ENCODE results near the gene BMP4. TPM values are rescaled to one million over a fixed set of nuclear protein-coding genes. Genes with fewer than 3 reads are reported as not detected.

BMP4 gene
- polyA plus RNA-seq (2013, experiment 1 of 2): 7.8 TPM
- polyA plus RNA-seq (2013, experiment 2 of 2): 8.5 TPM

- Histone ChIP-seq H3K18ac (ENCODE audit: low read length) (peak within 1 kb of the TSS; percentile 71), H3K27me3 (ENCODE audit: insufficient read depth, low read length, poor library complexity) (no peaks in the 10 kb centered on the region), H3K56ac (ENCODE audit: low read length) (peak within 1 kb of the TSS; percentile 96), H3K79me1 (ENCODE audit: low read length) (no peaks in the 10 kb centered on the region), H3K4me1 (ENCODE audit: control insufficient read depth, low read depth, low read length) (peaks cover 6% of the 10 kb centered on the region), H2AK5ac (ENCODE audit: low read length) (peak within 1 kb of the TSS; percentile 50), H3K4me3 (ENCODE audit: low read length) (peak within 1 kb of the TSS; percentile 91), H4K5ac (ENCODE audit: low read length) (peak within 1 kb of the TSS; percentile 34), H3K4ac (ENCODE audit: low read depth, low read length) (no peak within 1 kb of the TSS), H3K23ac (ENCODE audit: low read length) (no peak within 1 kb of the TSS), H2BK15ac (replicated peaks; ENCODE audit: low read depth) (peak within 1 kb of the TSS; percentile 0), H3K9ac (ENCODE audit: low read length) (peak within 1 kb of the TSS; percentile 90), H2BK120ac (ENCODE audit: low read depth, low read length) (no peak within 1 kb of the TSS), H2BK5ac (ENCODE audit: low read length) (peak within 1 kb of the TSS; percentile 81), H3K27ac (ENCODE audit: low read depth, low read length) (peak within 1 kb of the TSS; percentile 54), H3K36me3 (ENCODE audit: control insufficient read depth, insufficient read depth, low read length) (no peaks in the 10 kb centered on the region), H3K79me2 (ENCODE audit: control insufficient read depth, insufficient read depth, low read length) (peaks cover 16% of the 10 kb centered on the region), H4K8ac (ENCODE audit: low read depth, low read length) (no peak within 1 kb of the TSS), H3K4me2 (ENCODE audit: low read length) (peak within 1 kb of the TSS; percentile 90)
- DNase-seq: peak; percentile 96
- no CpG with 5 or more reads among the region's 45 CpGs for WGBS (ENCODE audit: extremely low coverage, insufficient coverage, low lambda C conversion rate)
Observed at GRCh38 chr14:53956427-53957201, at the start of gene BMP4. Gene BMP4, minus strand, starts transcription at chr14:53956825. Its CDS starts 4,603 bp downstream, at chr14:53952222.

GRCh38 chr14:54003064-54003463, 46.4 kb upstream of the BMP4 start:
- Histone ChIP-seq H3K18ac (ENCODE audit: low read length) (no peak overlapping the region), H2BK120ac (ENCODE audit: low read depth, low read length) (no peak overlapping the region), H3K4me1 (ENCODE audit: control insufficient read depth, low read depth, low read length) (no peaks in the 10 kb centered on the region), H3K79me1 (ENCODE audit: low read length) (no peaks in the 10 kb centered on the region), H3K36me3 (ENCODE audit: control insufficient read depth, insufficient read depth, low read length) (no peaks in the 10 kb centered on the region), H3K79me2 (ENCODE audit: control insufficient read depth, insufficient read depth, low read length) (no peaks in the 10 kb centered on the region), H3K27ac (ENCODE audit: low read depth, low read length) (no peak overlapping the region), H3K27me3 (ENCODE audit: insufficient read depth, low read length, poor library complexity) (no peaks in the 10 kb centered on the region), H3K56ac (ENCODE audit: low read length) (no peak overlapping the region), H2BK15ac (replicated peaks; ENCODE audit: low read depth) (no peak overlapping the region), H4K5ac (ENCODE audit: low read length) (no peak overlapping the region), H3K4me2 (ENCODE audit: low read length) (no peak overlapping the region), H3K4ac (ENCODE audit: low read depth, low read length) (no peak overlapping the region), H3K23ac (ENCODE audit: low read length) (no peak overlapping the region), H2AK5ac (ENCODE audit: low read length) (no peak overlapping the region), H2BK5ac (ENCODE audit: low read length) (no peak overlapping the region), H3K4me3 (ENCODE audit: low read length) (no peak overlapping the region), H4K8ac (ENCODE audit: low read depth, low read length) (no peak overlapping the region), H3K9ac (ENCODE audit: low read length) (no peak overlapping the region)
- DNase-seq: no peak
- no CpG with 5 or more reads among the region's 2 CpGs for WGBS (ENCODE audit: extremely low coverage, insufficient coverage, low lambda C conversion rate)

- H3K4me1 ChIP-seq (ENCODE audit: control insufficient read depth, low read depth, low read length): no peaks in the 10 kb centered on the region
- no peak overlapping the region for H3K4me3 ChIP-seq (ENCODE audit: low read length)
- no peaks in the 10 kb centered on the region for H3K36me3 ChIP-seq (ENCODE audit: control insufficient read depth, insufficient read depth, low read length)
- no peaks in the 10 kb centered on the region for H3K27me3 ChIP-seq (ENCODE audit: insufficient read depth, low read length, poor library complexity)
- no peak overlapping the region for H3K27ac ChIP-seq (ENCODE audit: low read depth, low read length)
- no peak overlapping the region for H4K8ac ChIP-seq (ENCODE audit: low read depth, low read length)
- no peak overlapping the region for H4K5ac ChIP-seq (ENCODE audit: low read length)
- H2AK5ac ChIP-seq (ENCODE audit: low read length): no peak overlapping the region
- no peak overlapping the region for H2BK15ac ChIP-seq (replicated peaks; ENCODE audit: low read depth)
- H3K79me1 ChIP-seq (ENCODE audit: low read length): no peaks in the 10 kb centered on the region
- H3K9ac ChIP-seq (ENCODE audit: low read length): no peak overlapping the region
- no peaks in the 10 kb centered on the region for H3K79me2 ChIP-seq (ENCODE audit: control insufficient read depth, insufficient read depth, low read length)
- no peak for DNase-seq
- H3K18ac ChIP-seq (ENCODE audit: low read length): no peak overlapping the region
- no peak overlapping the region for H2BK5ac ChIP-seq (ENCODE audit: low read length)
- no peak overlapping the region for H3K4ac ChIP-seq (ENCODE audit: low read depth, low read length)
- no peak overlapping the region for H3K23ac ChIP-seq (ENCODE audit: low read length)
- H3K56ac ChIP-seq (ENCODE audit: low read length): no peak overlapping the region
- no peak overlapping the region for H3K4me2 ChIP-seq (ENCODE audit: low read length)
- H2BK120ac ChIP-seq (ENCODE audit: low read depth, low read length): no peak overlapping the region
Observed at GRCh38 chr14:54002653-54003052, 46.0 kb upstream of the BMP4 start.

GRCh38 chr14:54001189-54001878, 44.7 kb upstream of the BMP4 start:
- WGBS (ENCODE audit: extremely low coverage, insufficient coverage, low lambda C conversion rate): no CpG with 5 or more reads among the region's 5 CpGs
- Histone ChIP-seq H2BK15ac (replicated peaks; ENCODE audit: low read depth) (no peak overlapping the region), H3K27me3 (ENCODE audit: insufficient read depth, low read length, poor library complexity) (no peaks in the 10 kb centered on the region), H3K4me2 (ENCODE audit: low read length) (no peak overlapping the region), H2AK5ac (ENCODE audit: low read length) (no peak overlapping the region), H4K5ac (ENCODE audit: low read length) (no peak overlapping the region), H3K23ac (ENCODE audit: low read length) (no peak overlapping the region), H3K56ac (ENCODE audit: low read length) (no peak overlapping the region), H3K4ac (ENCODE audit: low read depth, low read length) (no peak overlapping the region), H3K4me3 (ENCODE audit: low read length) (no peak overlapping the region), H3K36me3 (ENCODE audit: control insufficient read depth, insufficient read depth, low read length) (no peaks in the 10 kb centered on the region), H3K27ac (ENCODE audit: low read depth, low read length) (no peak overlapping the region), H3K9ac (ENCODE audit: low read length) (no peak overlapping the region), H2BK5ac (ENCODE audit: low read length) (no peak overlapping the region), H3K4me1 (ENCODE audit: control insufficient read depth, low read depth, low read length) (no peaks in the 10 kb centered on the region), H4K8ac (ENCODE audit: low read depth, low read length) (no peak overlapping the region), H3K79me2 (ENCODE audit: control insufficient read depth, insufficient read depth, low read length) (no peaks in the 10 kb centered on the region), H3K18ac (ENCODE audit: low read length) (no peak overlapping the region), H3K79me1 (ENCODE audit: low read length) (no peaks in the 10 kb centered on the region), H2BK120ac (ENCODE audit: low read depth, low read length) (no peak overlapping the region)
- DNase-seq: peak; percentile 59

GRCh38 chr14:54000341-54000811, 43.8 kb upstream of the BMP4 start:
- WGBS (ENCODE audit: extremely low coverage, insufficient coverage, low lambda C conversion rate): no CpG with 5 or more reads among the region's 1 CpG
- no peaks in the 10 kb centered on the region for H3K4me1 ChIP-seq (ENCODE audit: control insufficient read depth, low read depth, low read length)
- no peaks in the 10 kb centered on the region for H3K79me1 ChIP-seq (ENCODE audit: low read length)
- H3K27me3 ChIP-seq (ENCODE audit: insufficient read depth, low read length, poor library complexity): no peaks in the 10 kb centered on the region
- H3K23ac ChIP-seq (ENCODE audit: low read length): no peak overlapping the region
- H2BK5ac ChIP-seq (ENCODE audit: low read length): no peak overlapping the region
- no peak overlapping the region for H3K9ac ChIP-seq (ENCODE audit: low read length)
- no peak overlapping the region for H3K4me2 ChIP-seq (ENCODE audit: low read length)
- H4K5ac ChIP-seq (ENCODE audit: low read length): no peak overlapping the region
- no peak overlapping the region for H2BK15ac ChIP-seq (replicated peaks; ENCODE audit: low read depth)
- H4K8ac ChIP-seq (ENCODE audit: low read depth, low read length): no peak overlapping the region
- H3K4me3 ChIP-seq (ENCODE audit: low read length): no peak overlapping the region
- H3K79me2 ChIP-seq (ENCODE audit: control insufficient read depth, insufficient read depth, low read length): no peaks in the 10 kb centered on the region
- no peak overlapping the region for H2AK5ac ChIP-seq (ENCODE audit: low read length)
- H3K27ac ChIP-seq (ENCODE audit: low read depth, low read length): no peak overlapping the region
- no peak overlapping the region for H2BK120ac ChIP-seq (ENCODE audit: low read depth, low read length)
- no peaks in the 10 kb centered on the region for H3K36me3 ChIP-seq (ENCODE audit: control insufficient read depth, insufficient read depth, low read length)
- H3K18ac ChIP-seq (ENCODE audit: low read length): no peak overlapping the region
- no peak overlapping the region for H3K56ac ChIP-seq (ENCODE audit: low read length)
- no peak overlapping the region for H3K4ac ChIP-seq (ENCODE audit: low read depth, low read length)
- no peak for DNase-seq
